Left lobe of liver (tissue), 1 donor: ENCODE results near the gene SLC22A14. TPM values are rescaled to one million over a fixed set of nuclear protein-coding genes. Genes with fewer than 3 reads are reported as not detected.

Experiments
- total RNA-seq: library from RNA; stranded (reverse); gene quantifications from one replicate; pipeline ENCODE4 v1.2.1, GENCODE V29; 2021
- donor health status: DM: no; HTN: yes; CAD: no.

SLC22A14 gene
- total RNA-seq, 1 donor from 2014 or later: not detected

Other genes with a start within 250 kb of the SLC22A14 start
- 0.05 TPM for gene DLEC1, start 243.1 kb upstream of the SLC22A14 start, total RNA-seq
- gene ACAA1, start 145.2 kb upstream of the SLC22A14 start, total RNA-seq: 479 TPM
- 37.5 TPM for gene MYD88, start 143.6 kb upstream of the SLC22A14 start, total RNA-seq
- 12.1 TPM for gene OXSR1, start 116.8 kb upstream of the SLC22A14 start, total RNA-seq
- gene SLC22A13, start 16.5 kb upstream of the SLC22A14 start, total RNA-seq: 0.50 TPM
- gene XYLB, start 64.5 kb downstream of the SLC22A14 start, total RNA-seq: 45.8 TPM
- 6.7 TPM for gene ACVR2B, start 171.6 kb downstream of the SLC22A14 start, total RNA-seq
- 3.7 TPM for gene EXOG, start 214.0 kb downstream of the SLC22A14 start, total RNA-seq